Spleen (tissue), 7 donors: ENCODE measurements around the gene SPDYE2B.
"Not testable (repeated sequence)": the region's sequence is repeated elsewhere in the genome, so short reads cannot be mapped to it uniquely, and the experiment has no call there.

Source experiments
- CTCF ChIP-seq, 11 experiments: fragments of 200-600 bp in 7 of 11; fragments of 450-650 bp in 4 of 11; sonication (generic) in 4 of 11; IDR thresholded peaks in 8 of 11; conservative IDR thresholded peaks in 3 of 11; 1 replicate in 7 of 11; 2 replicates in 4 of 11; pipeline versions ENCODE4 v1.4.0 to v1.8.0; 2016 to 2021; ENCODE audit warnings: antibody characterized with exemption in 11 of 11, inconsistent platforms in 4 of 11, mild to moderate bottlenecking in 1 of 11
- POLR2A ChIP-seq, 3 donors: fragments of 450-650 bp; IDR thresholded peaks; one replicate each; pipeline ENCODE4 v1.5.1; 2017; ENCODE audit warnings: antibody characterized with exemption in 3 of 3, mild to moderate bottlenecking in 1 of 3
- donor health status: DM: no; HTN: no; CAD: no; lungs with moderate emphysema.
- donor health status: DM: no; HTN: no; CAD: no.
- donor health status: DM: no; HTN: no; CAD: no.

GRCh38 chr7:102642691-102643090, 7.4 kb upstream of the SPDYE2B start, which contains the start of gene UPK3BL1:
- TF ChIP-seq POLR2A (IDR thresholded peaks at IDR 0.05); CTCF (IDR thresholded peaks at IDR 0.05 in 8 of 11, conservative IDR thresholded peaks at IDR 0.05 in 3 of 11): not testable (repeated sequence)
